Stimulated activated CD4-positive, alpha-beta T cell treated with anti-CD3 and anti-CD28 coated beads, Interleukin-12 subunit alpha, Interleukin-12 subunit beta, amount 100 ng/mL, for 4 hours (primary cell): ENCODE results near the gene MEX3D.
"Not testable (repeated sequence)": the region's sequence is repeated elsewhere in the genome, so short reads cannot be mapped to it uniquely, and the experiment has no call there.

Source experiments
- DNase-seq: peaks from one replicate; pipeline ENCODE4 v3.0.0-alpha.2; 2020

Gene MEX3D

GRCh38 chr19:1533510-1534150 is 34.5 kb downstream of the MEX3D start:
- DNase-seq, result no peak

DNA sequence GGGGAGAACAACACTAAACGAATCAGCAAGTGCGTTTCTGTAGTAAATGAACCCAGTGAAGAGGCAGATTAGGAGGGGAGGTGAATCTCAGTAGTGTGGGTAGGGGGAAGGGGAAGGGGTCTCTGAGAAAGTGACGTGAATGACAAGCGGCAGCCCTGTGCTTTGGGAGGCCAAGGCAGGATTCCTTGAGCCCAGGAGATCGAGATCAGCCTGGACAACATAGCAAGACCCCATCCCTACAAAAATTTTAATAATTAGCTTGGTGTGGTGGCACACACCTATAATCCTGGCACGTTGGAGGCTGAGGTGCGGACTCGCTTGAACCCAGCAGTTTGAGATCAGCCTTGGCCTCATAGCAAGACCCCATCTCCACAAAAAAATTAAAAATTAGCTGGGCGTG is 36.1 kb downstream of the MEX3D start:
- no peak for DNase-seq

DNA sequence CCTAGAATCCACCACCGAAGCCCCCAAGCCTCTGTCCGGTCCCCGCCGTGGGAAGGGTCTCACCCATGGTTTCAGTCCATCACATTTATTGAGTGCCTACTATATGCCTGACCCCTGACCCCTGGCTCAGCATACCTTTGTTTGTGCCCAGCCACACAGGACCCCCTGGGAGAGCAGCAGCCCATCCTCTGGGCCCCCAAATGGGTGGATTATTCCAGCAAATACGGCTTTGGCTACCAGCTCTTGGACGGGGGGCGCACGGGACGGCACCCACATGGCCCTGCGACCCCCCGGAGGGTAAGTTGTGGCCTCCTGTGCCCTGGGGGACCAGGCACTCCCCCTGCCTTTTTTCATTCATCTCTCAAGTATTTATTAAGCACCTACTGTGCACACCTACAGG is 36.5 kb downstream of the MEX3D start:
- no peak for DNase-seq

DNA sequence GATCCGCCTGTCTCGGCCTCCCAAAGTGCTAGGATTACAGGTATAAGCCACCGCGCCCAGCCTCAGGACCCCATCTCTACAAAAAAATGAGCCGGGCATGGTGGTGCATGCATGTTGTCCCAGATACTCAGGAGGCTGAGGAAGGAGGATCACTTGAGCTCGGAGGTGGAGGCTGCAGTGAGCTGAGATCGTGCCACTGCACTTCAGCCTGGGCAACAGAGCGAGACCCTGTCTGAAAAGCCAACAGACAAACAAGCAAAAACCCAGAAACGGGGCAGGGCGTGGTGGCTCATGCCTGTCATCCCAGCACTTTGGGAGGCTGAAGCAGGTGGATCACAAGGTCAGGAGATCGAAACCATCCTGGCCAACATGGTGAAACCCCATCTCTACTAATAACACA is 37.3 kb downstream of the MEX3D start:
- not testable (repeated sequence) for DNase-seq

DNA sequence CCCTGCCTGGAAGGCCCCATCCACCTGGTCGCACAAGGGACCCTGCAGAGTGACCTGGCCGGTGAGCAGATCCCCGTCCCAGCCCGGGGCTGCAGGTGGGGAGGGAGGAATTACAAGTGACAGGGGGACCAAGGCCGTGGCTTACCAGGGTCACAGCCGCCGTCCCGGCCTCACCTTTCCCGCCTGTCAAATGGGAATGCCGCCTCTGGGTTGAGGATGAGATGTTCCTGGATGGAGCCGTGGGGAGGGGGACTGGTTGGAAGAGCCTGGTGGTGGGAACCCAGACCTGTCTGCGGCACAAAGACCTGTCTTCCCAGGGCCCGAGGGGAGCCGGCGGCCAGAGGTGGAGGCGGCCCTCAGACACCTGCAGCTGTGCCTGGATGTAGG is 38.7 kb downstream of the MEX3D start:
- no peak for DNase-seq

GRCh38 chr19:1528596-1529429 is 39.3 kb downstream of the MEX3D start:
- no peak for DNase-seq

DNA sequence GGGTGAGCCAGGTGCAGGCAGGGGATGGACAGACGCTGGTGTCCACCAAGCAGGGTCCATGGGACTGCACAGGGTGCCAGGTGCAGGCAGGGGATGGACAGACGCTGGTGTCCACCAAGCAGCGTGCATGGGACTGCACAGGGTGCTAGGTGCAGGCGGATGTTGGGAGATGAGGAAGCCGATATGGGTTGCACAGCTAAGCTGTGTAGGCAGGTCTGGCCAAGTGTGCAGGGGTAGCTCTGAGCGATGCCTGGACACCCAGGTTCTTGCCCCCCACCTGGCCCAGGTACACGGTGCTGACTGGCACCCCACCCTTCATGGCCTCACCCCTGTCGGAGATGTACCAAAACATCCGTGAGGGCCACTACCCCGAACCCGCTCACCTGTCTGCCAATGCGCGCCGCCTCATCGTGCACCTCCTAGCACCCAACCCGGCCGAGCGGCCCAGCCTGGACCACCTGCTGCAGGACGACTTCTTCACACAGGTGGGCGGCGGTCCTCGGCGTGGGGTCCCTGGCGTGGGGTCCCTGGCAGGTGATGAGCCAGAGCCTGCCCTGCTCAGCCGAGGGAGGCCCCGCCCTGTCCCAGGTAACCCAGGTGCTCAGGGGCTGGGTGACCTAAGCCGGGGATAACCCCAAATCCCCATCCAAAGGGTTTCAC is 40.3 kb downstream of the MEX3D start:
- no peak for DNase-seq

DNA sequence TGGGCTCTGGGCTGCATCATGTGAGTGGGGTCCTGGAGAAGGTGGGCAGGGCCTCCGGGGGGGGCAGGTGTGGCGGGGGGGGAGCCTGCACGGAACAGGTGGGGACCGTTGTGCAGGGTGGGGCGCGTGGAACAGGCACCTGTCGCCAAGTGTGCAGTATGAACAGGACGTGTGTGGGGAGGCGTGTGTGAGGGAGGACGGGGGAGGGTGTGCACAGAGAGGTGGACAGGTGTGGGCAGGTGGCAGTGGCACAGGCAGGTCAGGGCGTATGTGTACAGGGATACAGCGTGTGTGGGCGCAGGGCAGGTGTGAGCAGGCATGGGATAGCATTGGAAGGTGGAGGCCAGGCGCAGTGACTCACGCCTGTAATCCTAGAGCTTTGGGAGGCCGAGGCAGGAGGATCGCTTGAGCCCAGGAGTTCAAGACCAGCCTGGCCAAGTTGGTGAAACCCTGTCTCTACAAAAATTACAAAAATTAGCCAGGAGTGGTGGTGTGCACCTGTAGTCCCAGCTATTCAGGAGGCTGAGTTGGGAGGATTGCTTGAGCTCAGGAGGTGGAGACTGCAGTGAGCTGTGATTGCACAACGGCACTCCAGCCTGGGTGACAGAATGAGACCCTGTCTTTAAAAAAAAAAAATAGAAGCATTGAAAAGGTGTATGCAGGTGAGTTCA is 41.0 kb downstream of the MEX3D start:
- DNase-seq, result no peak

- DNase-seq, result no peak
These were observed 41.9 kb downstream of the MEX3D start for GRCh38 chr19:1526066-1526778.

DNA sequence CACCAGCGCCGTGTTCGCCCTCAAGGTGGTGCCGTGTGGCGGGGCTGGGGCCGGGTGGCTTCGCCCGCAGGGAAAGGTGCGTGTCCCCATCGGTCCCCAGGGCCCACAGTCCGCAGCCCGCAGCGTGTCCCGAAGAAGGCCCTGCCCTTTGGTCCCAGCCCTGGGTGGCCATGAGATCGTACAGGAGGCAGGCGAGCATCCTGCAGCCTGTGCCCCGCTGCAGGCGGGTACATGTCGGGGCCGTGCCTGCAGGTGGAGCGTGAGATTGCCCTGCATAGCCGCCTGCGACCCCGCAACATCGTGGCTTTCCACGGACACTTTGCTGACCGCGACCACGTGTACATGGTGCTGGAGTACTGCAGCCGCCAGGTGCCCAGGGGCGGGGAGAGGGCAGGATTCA is 42.8 kb downstream of the MEX3D start:
- DNase-seq, result no peak

- DNase-seq, result no peak
These were observed 43.2 kb downstream of the MEX3D start for GRCh38 chr19:1524972-1525325.

GRCh38 chr19:1524287-1524971 is 43.7 kb downstream of the MEX3D start:
- DNase-seq, result no peak

DNA sequence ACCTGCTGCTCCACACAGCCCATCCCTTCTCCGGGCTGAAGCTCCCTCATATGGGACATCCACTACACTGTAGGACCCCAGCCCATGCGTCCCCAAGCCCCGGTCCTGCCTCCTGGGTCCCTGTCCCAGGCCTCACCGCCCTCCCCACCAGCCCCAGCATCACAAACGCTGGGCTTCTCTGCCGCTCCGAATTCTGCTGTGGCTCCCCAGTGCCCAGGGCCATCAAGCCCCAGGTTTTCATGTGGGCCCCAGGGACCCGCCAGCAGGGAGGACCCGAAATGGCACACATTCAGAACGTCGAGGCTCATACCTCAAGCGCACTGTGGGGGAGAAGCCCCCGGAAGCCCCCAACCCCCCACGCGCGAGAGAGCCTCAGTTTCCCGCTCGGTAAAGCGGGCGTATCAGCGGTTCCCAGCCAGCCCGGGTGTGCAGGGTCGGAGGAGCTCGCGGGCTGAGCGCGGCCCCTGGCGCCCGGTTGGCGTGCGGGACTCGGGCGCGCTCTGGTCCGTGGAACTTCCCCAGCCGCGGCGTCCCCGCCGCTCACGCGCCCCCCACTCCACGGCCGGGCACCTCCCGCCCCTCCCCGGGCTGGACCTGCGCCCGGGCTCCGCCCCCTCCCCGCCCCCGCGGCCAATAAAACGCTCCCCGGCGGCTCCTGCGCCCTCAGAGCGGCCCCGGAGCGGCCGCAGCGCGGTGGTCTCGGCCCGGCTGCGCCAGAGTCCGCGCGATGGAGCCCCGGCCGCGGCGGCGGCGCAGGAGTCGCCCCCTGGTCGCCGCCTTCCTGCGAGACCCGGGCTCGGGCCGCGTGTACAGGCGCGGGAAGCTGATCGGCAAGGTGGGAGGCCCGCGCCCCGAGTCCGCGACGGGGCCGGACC is 44.5 kb downstream of the MEX3D start, which contains the start of gene PLK5:
PLK5 (plus strand) TSS at position 666 of the 875 bp plus-strand sequence. CDS start 2,920 bp downstream, outside the sequence.
- DNase-seq, result no peak

- DNase-seq, result no peak
These were observed 45.3 kb downstream of the MEX3D start for GRCh38 chr19:1522838-1523237.

- no peak for DNase-seq
These were observed 46.1 kb downstream of the MEX3D start for GRCh38 chr19:1522061-1522460.

DNA sequence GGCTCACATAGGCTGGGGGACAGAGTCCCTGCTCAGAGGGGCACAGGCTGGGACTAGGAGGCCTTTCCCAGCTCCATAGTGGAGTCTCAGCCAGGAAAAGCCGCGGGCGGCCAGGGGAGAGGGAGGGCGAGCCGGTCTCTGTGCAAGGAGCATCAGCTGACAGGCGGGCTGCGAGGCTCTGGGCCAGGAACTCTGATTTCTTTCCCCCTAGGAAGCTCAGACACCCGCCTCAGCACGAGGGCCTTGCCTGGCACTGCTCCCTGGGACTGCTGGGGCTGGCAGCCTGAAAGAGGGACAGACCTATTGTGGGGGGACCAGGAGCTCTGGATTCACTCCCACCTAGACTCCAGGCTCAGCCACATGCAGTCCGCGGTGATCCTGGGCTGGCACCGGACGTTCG is 46.5 kb downstream of the MEX3D start:
- no peak for DNase-seq

GRCh38 chr19:1520203-1520780 is 47.8 kb downstream of the MEX3D start:
- no peak for DNase-seq

DNA sequence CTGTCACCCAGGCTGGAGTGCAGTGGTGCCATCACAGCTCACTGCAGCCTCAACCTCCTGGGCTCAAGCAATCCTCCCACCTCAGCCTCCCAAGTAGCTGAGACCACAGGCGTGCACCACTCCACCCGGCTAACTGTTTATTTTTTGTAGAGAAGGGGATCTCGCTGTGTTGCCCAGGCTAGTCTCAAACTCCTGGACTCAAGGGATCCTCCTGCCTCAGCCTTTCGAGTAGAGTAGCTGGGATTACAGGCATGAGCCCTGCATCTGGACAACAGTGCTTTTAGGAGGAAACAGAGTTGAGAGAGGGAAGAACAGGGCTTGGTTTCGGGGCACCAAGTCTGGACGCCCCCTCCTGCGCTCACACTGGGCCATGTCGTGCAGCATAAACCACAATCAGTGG is 48.3 kb downstream of the MEX3D start:
- DNase-seq, result not testable (repeated sequence)

- no peak for DNase-seq
These were observed 49.7 kb downstream of the MEX3D start for GRCh38 chr19:1518471-1518870.

- no peak for DNase-seq
These were observed 51.8 kb downstream of the MEX3D start for GRCh38 chr19:1516395-1516753.
